SIG-M5 treated with dmso at 0.1 percent for 504 hours (cell line): Measurements from ENCODE around the gene STMP1.
"Not testable (repeated sequence)": the region's sequence is repeated elsewhere in the genome, so short reads cannot be mapped to it uniquely, and the experiment has no call there.

ENCODE experiments used
- DNase-seq: peaks from one replicate; lab custom pipeline; 2025; ENCODE audit not compliant: unreplicated experiment; lab: John Stamatoyannopoulos, UW

Gene STMP1

DNA sequence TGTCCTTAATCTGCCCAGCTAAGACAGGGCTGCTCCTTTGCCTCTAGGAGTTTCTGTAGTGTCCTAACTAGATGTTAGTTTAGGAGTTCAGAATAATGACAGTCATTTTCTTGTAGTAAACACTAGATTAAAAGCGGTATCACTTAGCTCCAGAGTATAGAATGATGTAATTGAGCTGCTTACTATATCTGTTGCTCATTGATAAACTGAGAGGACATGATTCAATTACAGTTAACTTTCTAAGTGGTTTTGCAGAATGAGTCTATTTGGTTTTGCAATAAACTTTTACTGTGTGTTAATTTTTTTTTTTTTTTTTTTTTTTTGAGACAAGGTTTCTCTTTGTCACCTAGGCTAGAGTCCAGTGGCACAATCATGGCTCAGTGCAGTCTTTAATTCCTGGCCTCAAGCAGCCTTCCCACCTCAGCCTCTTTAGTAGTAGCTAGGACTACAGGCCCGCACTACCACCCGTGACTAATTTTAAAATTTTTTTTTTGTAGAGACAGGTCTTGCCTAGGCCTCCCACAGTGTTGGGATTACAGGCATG, 1.8 kb downstream of the STMP1 start:
- peak; percentile 23 for DNase-seq

DNA sequence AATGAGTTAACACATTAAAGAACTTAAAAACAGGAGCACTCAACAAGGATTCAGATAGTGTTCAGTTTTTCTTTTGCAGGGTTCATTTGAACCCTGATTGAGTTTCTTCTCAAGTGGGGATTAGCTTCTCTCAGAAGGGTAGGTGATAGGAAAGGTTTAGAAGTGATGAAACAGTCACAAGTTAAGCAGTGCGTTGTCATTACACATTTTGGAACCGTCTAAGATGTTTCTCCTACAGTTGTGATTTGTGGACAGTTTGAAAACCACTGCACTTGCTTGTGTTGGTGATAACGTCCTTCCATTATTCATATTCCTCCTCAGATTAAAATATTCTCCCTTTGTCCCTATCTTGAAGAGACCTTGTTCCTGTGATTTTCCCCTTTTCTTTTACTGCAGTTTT, 2.7 kb downstream of the STMP1 start:
- no peak for DNase-seq

DNA sequence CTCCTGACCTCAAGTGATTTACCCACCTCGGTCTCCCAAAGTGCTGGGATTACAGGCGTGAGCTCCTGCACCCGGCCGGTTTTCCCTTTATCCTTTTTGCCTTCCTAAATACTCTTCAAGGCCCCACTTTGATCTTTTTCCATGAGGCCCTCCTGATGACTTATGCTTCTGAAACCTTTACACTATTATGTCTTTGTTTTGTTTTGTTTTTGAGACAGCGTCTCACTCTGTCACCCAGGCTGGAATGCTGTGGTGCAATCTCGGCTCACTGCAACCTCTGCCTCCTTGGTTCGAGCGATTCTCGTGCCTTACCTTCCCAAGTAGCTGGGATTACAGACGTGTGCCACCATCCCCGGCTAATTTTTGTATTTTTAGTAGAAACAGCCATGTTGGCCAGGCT, 3.8 kb downstream of the STMP1 start:
- no peak for DNase-seq

DNA sequence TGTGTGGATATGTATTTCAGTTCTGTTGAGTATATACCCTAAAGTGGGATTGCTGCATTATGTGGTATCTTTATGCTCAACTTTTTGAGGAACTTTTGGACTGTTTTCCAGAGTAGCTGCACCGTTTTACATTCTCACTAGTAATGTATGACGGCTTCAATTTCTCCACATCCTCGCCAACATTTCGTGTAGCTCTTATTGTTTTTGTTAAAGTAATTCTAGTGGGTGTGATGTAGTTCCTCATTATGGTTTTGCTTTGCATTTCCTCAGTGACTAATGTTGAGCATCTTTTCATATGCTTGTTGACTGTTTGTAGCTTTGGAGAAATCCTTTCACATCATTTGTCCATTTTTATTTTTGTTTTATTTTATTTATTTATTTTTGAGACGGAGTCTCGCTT, 4.5 kb downstream of the STMP1 start:
- peak; percentile 67 for DNase-seq

DNA sequence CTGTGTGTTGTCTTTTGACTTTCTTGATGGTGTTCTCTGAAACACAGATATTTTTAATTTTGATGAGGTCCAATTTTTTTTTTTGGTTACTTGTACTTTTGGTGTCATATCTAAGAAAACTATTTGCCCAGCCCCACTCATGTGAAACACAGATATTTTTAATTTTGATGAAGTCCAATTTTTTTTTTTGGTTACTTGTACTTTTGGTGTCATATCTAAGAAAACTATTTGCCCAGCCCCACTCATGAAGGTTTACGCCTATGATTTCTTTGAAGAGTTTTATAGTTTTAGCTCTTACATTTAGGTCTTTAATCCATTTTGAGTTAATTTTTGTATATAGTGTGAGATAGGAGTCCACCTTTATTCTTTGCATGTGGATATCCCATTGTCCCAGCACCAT, 5.3 kb downstream of the STMP1 start:
- DNase-seq, result not testable (repeated sequence)

DNA sequence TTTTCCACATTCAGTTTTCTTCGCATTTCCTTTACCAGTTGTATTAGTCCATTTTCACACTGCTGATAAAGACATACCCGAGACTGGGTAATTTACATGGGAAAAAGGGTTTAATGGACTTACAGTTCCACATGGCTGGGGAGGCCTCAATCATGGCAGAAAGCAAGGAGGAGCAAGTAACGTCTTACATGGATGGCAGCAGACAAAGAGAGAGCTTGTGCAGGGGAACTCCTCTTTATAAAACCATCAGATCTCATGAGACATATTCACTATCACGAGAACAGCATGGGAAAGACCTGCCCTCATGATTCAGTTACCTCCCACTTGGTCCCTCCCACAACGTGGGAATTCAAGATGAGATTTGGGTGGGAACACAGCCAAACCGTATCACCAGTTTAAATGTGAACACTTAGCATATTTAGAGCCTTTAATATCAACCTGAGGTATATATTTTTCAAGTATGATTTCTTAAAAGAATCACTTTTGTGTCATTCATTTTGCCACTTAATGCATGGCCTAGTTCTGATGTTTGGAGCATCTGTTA, 6.6 kb downstream of the STMP1 start:
- not testable (repeated sequence) for DNase-seq

DNA sequence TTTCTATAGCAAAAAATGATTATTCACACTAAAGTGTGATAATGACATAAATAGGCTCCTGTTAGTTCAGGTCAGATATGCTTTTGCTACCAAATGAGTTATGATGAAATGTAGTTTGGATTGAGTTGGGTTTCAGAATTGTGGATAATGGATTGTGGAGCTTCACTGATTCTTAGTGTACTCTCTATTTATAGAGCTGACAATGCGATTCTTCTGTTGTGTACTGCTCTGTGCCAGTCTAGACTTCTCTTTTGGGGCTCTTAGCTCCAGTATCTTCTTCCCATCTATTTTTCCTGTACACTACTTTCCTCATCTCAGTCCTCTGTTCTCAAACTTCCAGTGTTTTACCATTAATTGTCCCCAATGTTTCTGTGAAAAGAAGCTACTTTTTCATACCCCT, 7.5 kb downstream of the STMP1 start:
- no peak for DNase-seq

DNA sequence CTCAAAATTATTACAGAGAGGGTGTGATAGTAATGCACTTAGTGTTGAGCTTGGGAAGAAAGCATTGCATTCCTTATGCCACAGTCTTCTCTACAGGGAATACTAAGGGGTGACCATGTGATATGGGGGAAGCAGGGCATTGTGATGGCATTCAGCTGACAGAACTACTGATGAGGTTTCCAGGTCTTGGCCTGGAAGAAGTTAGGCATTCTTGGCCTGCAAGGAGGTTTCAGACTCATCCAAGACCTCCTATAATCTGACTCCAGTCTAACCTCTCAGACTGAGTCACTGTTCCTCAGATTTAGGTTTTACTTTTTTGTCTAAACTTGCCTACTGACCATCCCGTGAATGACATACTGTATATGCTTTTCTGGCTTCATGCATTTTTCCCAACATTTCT, 7.9 kb downstream of the STMP1 start:
- DNase-seq, result no peak

DNA sequence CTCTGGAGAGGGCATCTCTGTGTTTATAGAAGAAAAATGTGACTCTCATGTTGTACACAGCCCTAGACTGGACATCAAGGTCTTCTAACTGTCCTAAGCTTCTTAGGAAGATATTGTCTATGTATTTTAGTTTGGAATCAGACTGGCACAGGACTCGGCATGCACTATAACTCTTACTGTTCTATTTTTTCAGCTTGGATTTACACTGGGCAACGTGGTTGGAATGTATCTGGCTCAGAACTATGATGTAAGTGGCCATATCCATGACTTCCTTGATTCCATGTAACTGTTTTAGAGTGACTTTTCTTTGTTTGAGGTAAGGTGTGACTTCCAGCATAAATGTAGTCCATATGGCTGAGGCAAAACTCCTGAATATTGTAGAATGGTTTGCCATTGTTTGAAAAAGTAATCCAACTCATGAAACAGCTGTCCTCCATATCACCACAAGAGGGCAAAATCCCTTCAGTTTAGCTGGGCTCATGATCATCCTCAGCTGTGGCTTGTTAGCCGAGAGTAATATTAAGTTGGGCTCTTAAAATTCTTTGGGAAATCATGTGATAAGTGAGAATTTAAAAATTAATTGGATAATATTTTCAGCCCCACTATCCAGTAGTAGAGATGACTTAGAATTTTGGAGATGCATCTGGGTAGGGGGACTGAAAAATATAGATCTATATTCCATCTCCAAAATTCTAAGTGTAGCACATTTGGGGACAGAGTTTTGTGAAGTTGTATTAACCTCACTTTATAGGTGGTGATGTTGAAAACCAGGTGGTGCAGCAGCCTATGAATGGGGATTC, 10.4 kb downstream of the STMP1 start:
- DNase-seq, result peak; percentile 51

DNA sequence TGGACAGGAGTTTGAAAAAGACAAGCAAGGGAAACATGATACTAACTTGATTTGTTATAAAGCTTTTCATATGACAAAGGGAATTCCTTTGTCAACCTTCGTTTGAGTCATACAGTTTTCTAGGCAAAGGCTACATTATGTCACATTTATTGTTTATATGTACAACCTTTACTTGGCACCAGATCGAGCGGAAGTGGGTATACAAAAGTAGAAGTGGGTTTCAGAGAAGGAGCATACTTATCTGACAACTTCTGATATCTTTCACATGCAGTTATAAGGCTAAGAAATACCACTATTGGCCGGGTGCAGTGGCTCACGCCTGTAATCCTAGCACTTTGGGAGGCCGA, 11.0 kb downstream of the STMP1 start:
- no peak for DNase-seq

DNA sequence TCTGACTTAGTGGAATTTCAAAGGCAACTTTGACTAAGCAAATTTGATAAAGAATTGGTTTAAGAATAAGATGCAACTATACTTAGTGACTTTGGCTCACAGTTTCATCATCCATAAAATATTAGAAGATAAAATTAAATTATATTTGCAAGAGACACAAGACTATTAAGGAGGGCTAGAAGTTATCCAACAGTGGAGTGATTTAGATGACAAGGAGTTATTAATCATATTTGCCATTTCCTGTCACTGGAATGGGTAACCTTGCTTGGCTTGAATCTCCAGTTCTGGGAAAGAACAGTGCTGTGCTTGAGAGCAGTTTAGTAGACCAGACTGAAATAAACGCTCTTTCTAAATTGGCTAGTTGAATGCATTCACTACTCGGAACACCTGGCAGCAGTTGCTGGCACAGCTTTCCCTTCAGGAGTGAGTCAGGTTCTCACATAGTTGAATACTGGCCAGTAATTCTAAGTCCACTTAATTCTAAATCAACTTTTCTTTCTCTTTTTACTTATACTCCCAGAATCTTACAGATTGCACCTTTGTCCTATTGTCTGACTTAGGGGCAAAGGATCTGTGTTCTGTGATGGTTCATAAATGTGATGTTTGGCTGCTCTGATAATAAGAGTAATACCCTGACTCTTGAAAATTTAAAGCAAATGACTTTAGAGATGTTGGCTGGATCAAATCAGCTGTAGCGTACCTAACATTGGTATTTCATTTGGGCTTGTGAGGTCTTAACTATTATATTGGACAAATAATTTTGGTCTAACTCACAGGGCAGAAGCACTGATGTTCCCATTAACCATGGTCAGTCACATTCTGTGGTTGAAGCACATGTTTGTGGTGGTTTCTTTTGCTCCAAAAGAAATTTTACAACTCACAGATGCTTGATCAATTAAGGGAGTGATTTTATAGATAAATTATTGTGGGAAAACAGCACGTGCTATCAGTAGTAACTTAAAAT, 16.6 kb downstream of the STMP1 start:
- DNase-seq, result no peak

DNA sequence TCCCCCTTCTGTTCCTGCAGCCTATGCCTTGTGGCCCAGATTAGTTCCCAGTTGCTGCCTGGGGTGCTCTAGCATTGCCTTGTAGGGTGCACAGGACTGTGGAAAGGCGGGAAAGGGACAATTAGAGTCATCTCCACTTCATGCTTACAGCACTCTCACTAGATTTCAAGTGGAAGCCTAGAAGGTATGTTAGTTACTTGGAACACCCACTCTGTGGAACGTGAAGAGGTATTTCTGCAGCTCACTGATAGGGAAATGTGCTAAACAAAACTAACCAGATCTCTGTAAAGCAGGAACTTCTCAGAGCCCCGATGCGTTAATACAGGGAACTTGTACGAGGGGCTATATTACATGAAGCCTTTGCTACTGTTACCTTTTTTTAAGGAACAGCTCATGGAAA, 19.4 kb downstream of the STMP1 start:
- DNase-seq, result no peak

DNA sequence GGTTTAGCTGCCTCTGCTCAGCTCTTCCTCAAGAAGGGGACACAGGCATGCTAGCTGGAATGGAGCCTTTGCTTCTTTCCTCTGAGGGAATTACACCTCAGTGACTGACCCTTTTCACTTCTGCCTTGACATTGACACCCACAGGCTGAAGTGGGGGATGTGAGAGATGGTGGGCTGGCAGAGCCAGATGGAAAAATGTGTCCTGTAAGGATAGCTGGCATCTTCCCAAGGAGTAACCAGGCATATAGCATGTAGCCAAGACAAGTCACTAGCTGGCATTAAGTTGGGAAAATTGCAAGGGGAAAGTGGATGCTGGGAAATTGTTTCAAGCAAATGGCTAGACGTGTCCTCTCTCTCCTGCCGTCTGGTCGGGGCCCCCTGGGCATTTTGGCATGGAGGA, 19.9 kb downstream of the STMP1 start:
- DNase-seq, result no peak

DNA sequence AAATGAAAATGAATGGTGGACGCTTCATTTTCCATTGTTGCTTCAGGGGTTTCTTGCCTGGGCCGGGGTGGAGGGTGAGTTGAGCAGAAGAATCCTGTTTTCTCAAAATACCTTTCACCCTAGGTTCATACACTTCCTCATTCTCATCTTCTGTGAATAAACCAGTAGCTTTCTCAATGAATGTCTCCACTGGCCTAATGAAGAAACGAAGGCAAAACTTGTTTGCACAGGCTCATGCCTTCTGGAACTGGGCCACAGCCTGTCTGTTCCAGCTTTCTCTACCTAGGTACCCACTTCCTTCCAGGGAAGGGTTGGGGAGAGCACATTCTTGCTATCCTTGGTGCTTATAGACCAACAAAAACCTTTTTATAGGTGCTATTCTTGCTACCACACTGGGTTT, 21.3 kb downstream of the STMP1 start:
- no peak for DNase-seq

DNA sequence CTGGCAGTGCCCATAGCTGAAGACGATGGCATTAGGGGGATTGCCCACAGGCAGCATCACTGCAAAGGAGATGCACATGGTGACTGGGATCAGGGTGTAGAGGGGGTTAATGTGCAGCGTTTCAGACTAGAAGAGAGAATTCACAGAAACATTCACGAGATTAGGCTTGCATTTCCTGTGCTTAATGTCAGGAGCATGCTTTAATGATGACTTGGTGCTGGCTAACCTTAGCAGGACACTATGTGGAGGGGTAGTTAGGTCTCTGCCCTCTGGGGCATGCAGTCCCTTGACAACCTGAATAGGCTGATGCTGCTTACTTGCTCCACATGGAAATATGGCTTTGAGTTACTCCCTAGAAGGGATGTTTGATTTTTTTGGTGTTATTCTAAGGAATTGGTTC, 21.8 kb downstream of the STMP1 start:
- DNase-seq, result no peak

DNA sequence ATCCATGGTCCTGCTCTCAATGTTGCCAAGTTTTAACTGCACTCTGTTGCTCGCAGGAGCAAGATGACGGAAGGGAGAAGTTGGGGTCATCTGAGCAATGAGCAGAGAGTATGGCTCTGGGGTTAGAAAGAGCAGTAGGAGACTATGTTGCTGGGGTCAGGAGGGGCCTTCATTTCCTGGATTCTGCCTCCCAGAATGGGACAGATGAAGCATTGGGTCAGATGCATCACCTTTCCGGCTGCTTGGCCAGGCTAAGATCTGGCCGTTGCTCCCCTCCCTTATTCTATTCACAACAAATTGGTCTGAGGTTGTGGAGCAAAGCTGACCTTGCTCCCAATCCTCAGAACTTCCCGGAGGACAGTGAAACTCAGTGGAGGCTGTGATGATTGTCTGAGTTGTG, 22.4 kb downstream of the STMP1 start:
- DNase-seq, result no peak

DNA sequence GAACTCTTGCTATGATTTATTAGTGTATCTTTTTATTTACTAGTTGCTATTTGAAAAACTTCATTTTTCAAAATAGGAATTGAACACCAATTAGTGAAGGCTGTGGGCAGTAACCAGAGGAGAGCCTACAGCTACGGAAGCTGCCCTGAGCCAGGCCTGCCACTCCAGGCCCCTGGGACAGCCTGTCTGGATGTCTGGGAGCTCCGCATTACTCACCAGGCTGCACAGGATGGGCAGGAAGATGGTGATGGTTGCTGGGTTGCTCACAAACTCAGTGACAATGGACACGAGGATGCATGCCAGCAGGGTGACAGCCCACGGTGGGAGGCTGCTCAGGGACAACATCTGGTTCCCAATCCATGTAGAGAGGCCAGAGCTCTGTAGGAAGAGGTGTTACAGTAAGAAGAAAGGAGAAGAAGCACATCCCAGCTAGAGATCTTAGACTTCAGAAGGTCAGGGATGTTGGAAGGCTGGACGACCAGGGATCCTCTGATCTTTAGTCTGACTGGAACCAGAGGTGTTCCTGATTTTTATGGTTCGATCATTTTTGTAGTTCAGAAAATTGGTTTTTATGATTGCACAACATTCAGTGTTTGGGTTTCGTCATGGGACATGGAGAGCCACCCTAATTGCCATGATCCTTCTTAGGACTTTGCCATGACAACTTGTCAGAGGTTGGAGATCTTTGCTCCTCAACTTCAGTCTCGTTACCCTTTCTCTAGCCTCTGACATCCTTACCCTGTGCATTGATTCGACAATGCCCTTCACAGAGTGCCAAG, 23.2 kb downstream of the STMP1 start:
- no peak for DNase-seq

DNA sequence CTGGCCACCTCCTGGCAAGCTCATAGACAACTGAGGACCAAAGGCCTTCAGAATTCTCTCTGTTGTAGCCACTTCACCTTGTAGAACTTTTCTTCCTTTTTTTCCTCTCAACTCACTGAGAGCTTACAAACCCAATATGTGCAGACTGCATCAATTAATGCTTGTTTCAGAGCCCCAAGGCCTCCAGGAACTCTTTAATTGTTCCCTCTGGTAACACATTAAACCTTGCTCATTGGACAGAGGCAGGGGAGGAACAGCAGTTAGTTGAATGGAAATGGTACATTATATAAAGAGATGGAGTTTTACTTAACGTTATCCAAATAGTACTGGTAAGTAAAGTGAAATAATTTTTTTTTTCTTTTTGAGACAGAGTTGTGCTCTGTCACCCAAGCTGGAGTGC, 25.2 kb downstream of the STMP1 start:
- no peak for DNase-seq

DNA sequence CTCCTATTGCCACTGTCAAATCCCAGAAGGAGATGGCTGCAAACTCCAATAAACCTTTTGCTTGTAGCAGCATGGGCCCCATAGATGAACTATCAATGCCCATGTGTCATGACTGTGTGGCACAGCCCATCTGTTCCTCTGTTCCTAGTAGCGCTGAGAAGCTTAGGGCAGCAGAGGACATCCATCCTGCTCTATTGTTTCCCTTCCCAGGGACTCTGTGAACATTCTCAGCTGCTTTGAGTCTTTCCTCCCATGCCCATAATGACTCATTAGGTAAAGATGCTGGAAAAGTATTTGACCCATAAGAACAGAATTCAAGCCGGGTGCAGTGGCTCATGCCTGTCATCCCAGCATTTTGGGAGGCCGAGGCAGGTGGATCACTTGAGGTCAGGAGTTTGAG, 28.3 kb downstream of the STMP1 start:
- no peak for DNase-seq

DNA sequence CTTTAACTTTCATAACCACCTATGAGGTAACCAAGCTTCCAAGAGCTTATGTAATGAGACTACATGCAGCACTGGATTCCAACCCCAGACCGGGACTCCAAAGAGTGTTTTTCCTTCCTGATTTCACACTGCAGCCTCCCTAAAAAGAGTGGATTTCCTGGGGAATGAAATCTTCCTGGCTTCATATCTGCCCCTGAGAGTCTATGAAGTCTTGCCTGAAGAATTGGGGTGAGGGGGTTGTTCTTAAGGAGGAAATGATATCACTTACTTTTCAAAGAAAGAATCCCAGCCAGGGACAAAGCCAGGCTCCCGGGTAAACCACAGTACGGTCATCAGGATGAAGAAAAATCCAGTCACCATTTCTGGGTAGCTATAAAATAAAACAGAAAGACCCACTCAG, 29.7 kb downstream of the STMP1 start:
- no peak for DNase-seq

DNA sequence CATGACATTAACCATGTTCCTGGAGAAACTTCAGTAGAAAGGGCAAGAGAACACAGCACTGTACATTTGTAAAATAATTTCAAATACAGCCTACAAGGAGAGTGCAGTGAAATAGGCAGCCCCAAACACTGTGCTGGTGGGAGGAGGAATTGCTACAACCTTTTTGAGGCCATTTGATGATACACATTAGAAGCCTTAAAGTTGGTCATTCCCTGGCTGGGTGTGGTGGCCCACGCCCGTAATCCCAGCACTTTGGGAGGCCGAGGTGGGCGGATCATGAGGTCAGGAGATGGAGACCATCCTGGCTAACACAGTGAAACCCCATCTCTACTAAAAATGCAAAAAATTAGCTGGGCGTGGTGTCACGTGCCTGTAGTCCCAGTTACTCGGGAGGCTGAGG, 30.3 kb downstream of the STMP1 start:
- not testable (repeated sequence) for DNase-seq
